ENCODE results near the gene TMEM86A.
A peak's percentile ranks its signal among the peaks of the same experiment; 100 is the strongest.

TMEM86A gene

DNA sequence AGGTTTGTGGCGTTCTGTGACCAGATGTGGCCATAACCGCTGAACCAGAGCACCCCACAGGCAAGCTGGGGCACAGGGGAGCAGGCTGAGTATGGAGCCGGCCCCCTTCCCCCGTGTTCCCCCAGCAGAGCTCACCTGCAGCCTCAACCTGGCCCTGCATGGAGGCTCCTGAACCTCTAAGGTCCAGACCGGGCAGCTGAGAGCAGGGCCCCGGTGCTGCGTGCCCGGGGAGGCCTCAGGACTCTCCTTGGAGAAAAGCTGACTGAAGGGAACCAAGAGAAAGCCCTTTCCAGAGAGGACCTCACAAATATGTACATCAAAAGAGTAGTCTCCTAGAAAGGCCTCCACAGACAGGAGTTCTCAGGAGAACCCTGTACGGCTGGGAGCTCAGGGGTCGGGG, 44.8 kb downstream of the TMEM86A start:
- DNase-seq (ENCODE audit: low read depth) = no peak
- no peak overlapping the region for H3K4me3 ChIP-seq (ENCODE audit: control insufficient read depth, low read depth, low read length)
- TF ChIP-seq, protein P1, sequence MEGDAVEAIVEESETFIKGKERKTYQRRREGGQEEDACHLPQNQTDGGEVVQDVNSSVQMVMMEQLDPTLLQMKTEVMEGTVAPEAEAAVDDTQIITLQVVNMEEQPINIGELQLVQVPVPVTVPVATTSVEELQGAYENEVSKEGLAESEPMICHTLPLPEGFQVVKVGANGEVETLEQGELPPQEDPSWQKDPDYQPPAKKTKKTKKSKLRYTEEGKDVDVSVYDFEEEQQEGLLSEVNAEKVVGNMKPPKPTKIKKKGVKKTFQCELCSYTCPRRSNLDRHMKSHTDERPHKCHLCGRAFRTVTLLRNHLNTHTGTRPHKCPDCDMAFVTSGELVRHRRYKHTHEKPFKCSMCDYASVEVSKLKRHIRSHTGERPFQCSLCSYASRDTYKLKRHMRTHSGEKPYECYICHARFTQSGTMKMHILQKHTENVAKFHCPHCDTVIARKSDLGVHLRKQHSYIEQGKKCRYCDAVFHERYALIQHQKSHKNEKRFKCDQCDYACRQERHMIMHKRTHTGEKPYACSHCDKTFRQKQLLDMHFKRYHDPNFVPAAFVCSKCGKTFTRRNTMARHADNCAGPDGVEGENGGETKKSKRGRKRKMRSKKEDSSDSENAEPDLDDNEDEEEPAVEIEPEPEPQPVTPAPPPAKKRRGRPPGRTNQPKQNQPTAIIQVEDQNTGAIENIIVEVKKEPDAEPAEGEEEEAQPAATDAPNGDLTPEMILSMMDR (IDR thresholded peaks at IDR 0.05; ENCODE audit: control insufficient read depth, insufficient read depth, low read depth, low read length, missing control alignments) = no peak

DNA sequence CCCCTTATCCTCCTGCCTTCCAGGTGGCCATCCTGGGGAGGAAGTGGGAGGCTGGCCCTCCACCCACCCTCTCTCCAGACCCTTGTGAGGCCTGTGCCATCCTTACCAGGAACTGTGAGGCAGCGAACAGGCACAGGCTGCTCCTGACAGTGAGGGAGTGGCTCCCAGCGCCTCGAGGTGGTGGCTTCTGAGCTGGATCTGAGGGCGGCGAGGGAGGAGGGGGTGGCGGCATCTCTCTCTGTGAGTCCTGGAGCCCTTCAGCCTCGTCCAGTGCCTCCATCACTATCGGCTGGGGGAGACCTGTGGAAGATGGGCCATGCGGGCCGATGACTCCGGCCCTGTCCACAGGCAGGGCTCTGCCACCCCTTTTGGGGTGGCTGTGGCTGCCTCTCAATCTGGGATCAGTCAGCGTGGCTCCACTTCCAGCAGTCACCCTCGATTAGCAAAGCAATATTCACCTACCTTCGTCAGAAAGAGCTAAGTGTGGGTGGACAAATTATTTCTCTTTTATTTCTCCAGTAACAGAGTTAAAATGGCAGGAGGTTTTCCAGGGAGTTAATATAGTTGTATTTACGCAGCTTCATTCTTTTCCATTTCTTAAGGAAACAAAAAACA, 45.4 kb downstream of the TMEM86A start:
- no peak for DNase-seq (ENCODE audit: low read depth)
- no peak overlapping the region for H3K4me3 ChIP-seq (ENCODE audit: control insufficient read depth, low read depth, low read length)
- TF ChIP-seq, protein P1 (IDR thresholded peaks at IDR 0.05; ENCODE audit: control insufficient read depth, insufficient read depth, low read depth, low read length, missing control alignments) = no peak

DNA sequence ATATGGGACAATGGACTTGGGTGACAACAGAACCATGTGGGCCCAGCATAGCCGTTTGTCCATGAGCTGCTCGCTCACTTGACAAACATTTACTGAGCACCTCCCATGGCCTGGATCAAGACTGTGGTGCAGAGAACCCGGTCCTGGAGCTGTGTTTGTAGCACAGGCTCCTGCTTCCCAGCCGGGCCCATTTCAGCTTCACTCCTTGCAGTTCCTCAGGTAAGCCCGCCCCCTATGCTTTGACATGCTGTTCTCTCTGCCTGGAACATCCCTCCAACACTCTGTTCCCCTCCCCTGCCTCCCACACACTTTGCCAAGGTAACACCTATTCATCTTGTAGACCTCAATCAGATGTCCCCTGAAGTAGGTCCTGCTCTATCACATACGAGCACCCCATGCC, 46.7 kb downstream of the TMEM86A start:
- TF ChIP-seq, protein P1 (IDR thresholded peaks at IDR 0.05; ENCODE audit: control insufficient read depth, insufficient read depth, low read depth, low read length, missing control alignments) = no peak
- no peak for DNase-seq (ENCODE audit: low read depth)
- H3K4me3 ChIP-seq (ENCODE audit: control insufficient read depth, low read depth, low read length) = no peak overlapping the region

DNA sequence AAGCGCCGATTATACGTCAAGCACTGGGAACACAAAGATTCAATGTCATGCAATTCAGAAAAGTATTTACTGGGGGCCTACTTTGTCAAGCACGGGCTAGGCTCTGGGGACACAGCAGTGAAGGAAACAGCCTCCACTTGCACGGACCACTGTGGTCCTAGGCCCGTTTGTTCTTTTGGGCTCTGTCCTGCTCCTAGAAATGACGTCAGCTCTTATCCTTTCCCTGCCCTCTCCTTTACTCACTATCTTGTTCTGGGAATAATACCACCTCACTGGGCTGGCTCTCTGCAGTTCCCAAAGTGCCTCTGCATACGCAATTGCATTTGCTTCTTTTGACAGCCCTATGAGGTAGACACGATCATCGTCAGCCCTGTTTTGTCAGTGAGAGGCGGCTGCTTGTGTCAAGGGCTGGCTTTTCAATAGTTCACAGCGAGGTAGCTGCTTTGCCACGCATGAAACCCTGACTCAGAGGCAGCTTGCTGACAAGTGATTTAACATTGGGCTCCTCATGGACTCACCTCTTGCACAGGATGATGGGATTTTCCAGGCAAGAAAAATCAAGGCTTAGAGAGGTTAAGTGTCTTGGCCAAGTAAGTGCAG, 50.3 kb downstream of the TMEM86A start:
- TF ChIP-seq, protein P1 (IDR thresholded peaks at IDR 0.05; ENCODE audit: control insufficient read depth, insufficient read depth, low read depth, low read length, missing control alignments) = no peak
- no peak for DNase-seq (ENCODE audit: low read depth)
- no peak overlapping the region for H3K4me3 ChIP-seq (ENCODE audit: control insufficient read depth, low read depth, low read length)

DNA sequence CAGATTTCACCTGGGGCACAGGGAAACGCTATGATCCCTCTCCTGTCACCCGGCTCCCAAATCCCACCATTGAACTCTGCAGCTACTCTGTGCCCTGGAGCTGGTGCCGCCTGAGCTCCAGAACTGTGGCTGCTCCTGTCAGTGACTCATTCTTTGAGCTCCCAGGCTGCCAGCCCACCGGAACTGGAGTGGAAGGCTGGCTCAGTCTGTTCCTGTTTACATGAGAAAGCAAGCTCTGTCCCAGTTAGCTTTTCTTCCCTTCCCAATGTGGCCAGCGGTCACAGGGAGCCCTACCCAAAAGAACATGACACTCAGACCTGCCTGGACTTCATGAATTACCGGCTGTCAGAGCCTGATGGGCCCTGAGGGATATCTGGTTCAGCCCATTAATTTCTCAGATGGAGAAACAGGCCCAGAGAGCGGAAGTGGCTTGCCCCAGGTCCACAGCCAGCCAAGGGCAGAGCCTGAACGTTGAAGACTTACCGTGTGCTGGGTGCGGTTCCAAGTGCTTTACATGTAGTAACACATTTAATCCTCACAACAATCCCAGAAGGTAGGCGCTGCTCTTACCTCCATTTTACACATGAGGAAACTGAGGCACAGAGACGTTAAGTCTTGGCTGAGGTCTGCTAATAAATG, 51.2 kb downstream of the TMEM86A start:
- no peak overlapping the region for H3K4me3 ChIP-seq (ENCODE audit: control insufficient read depth, low read depth, low read length)
- DNase-seq (ENCODE audit: low read depth) = peak; percentile 21
- TF ChIP-seq, protein P1 (IDR thresholded peaks at IDR 0.05; ENCODE audit: control insufficient read depth, insufficient read depth, low read depth, low read length, missing control alignments) = no peak

DNA sequence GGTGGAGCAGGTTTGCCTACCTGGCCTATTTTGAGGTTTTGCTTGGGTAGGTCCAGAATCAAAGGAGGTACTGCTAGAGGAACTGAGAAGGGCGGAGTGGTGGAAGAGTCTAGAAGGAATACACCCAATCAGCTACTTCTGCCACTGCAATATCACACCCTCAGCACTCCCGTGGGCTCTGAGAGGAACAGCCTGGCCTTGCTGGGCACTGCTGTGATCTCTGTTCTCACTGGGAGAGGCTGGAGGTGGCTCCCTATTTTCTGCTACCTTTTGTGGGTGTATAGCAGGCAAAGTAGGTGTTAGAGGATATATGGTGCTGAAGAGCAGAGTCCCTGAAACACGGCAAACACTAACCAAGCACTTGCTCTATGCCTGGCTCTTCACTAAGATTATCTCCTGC, 52.4 kb downstream of the TMEM86A start:
- DNase-seq (ENCODE audit: low read depth) = no peak
- TF ChIP-seq, protein P1 (IDR thresholded peaks at IDR 0.05; ENCODE audit: control insufficient read depth, insufficient read depth, low read depth, low read length, missing control alignments) = no peak
- H3K4me3 ChIP-seq (ENCODE audit: control insufficient read depth, low read depth, low read length) = no peak overlapping the region

Data from AG09309 (cell line).